Tibial artery (tissue), 4 donors: ENCODE measurements around the gene MGST2.

Experiments
- DNase-seq, 2 donors: peaks; one replicate each; pipeline ENCODE4 v3.0.0-alpha.2; 2019
- H3K27ac ChIP-seq, 2 donors: fragments of 200-600 bp; sonication (generic) in 1 of 2; 1 replicate in 1 of 2; 2 replicates in 1 of 2; pipeline ENCODE4 v1.5.1; 2018 to 2019; ENCODE audit warnings: mild to moderate bottlenecking in 1 of 2
- H3K27me3 ChIP-seq, 2 donors: fragments of 200-600 bp; sonication (generic) in 1 of 2; one replicate each; pipeline versions ENCODE4 v1.5.1 to v1.6.0; 2016 to 2019
- H3K36me3 ChIP-seq, 3 donors: fragments of 200-600 bp; sonication (generic) in 2 of 3; one replicate each; pipeline ENCODE4 v1.5.1; 2016 to 2019; ENCODE audit warnings: mild to moderate bottlenecking in 2 of 3
- H3K4me1 ChIP-seq, 4 donors: fragments of 200-600 bp; sonication (generic) in 2 of 4; 1 replicate in 3 of 4; 2 replicates in 1 of 4; pipeline ENCODE4 v1.5.1; 2016 to 2019
- H3K4me3 ChIP-seq, 2 donors: fragments of 200-600 bp; sonication (generic) in 1 of 2; 1 replicate in 1 of 2; 2 replicates in 1 of 2; pipeline ENCODE4 v1.5.1; 2018 to 2019; ENCODE audit warnings: mild to moderate bottlenecking in 2 of 2
- H3K9me3 ChIP-seq, 3 donors: fragments of 200-600 bp; sonication (generic) in 1 of 3; one replicate each; pipeline ENCODE4 v1.5.1; 2016 to 2019
- CTCF ChIP-seq, 2 experiments: fragments of 200-600 bp in 1 of 2; fragments of 450-650 bp in 1 of 2; IDR thresholded peaks; one replicate each; pipeline ENCODE4 v1.5.1; 2017 to 2019; ENCODE audit warnings: antibody characterized with exemption in 2 of 2, mild to moderate bottlenecking in 1 of 2, moderate library complexity in 1 of 2
- intact Hi-C: fragments of 100-400 bp; cut with DNase I; formaldehyde crosslinking; loops from one replicate; pipeline ENCODE4 v1.15.0; 2023; ENCODE audit warnings: low total_unique reads

Gene MGST2

GRCh38 chr4:139663561-139664138 lies 2.0 kb upstream of the MGST2 start:
- H3K9me3 ChIP-seq: no peaks in the 10 kb centered on the region
- H3K4me1 ChIP-seq: peaks cover 0 to 23% (median 12%) of the 10 kb centered on the region in 4 donors
- no peaks in the 10 kb centered on the region for H3K27me3 ChIP-seq
- no peak for DNase-seq
- H3K4me3 ChIP-seq: no peak overlapping the region
- no peak overlapping the region for H3K27ac ChIP-seq
- intact Hi-C loops: no loop called here
- no peak for TF ChIP-seq CTCF (IDR thresholded peaks at IDR 0.05)
- H3K36me3 ChIP-seq: no peaks in the 10 kb centered on the region

- no peaks in the 10 kb centered on the region for H3K36me3 ChIP-seq
- H3K4me3 ChIP-seq: no peak overlapping the region
- no peak for DNase-seq
- peaks cover 0 to 23% (median 12%) of the 10 kb centered on the region in 4 donors for H3K4me1 ChIP-seq
- intact Hi-C loops: no loop called here
- no peak overlapping the region for H3K27ac ChIP-seq
- no peaks in the 10 kb centered on the region for H3K27me3 ChIP-seq
- no peaks in the 10 kb centered on the region for H3K9me3 ChIP-seq
- TF ChIP-seq CTCF (IDR thresholded peaks at IDR 0.05): no peak
Observed at GRCh38 chr4:139664442-139664841, 1.2 kb upstream of the MGST2 start.

- intact Hi-C loops: no loop called here
- H3K36me3 ChIP-seq: no peaks in the 10 kb centered on the region
- DNase-seq: no peak
- peak overlapping the region; percentile 51 to 64 for H3K4me3 ChIP-seq
- TF ChIP-seq CTCF (IDR thresholded peaks at IDR 0.05): no peak
- peak overlapping the region; percentile 80 to 83 for H3K27ac ChIP-seq
- H3K4me1 ChIP-seq: peaks cover 0 to 23% (median 12%) of the 10 kb centered on the region in 4 donors
- no peaks in the 10 kb centered on the region for H3K9me3 ChIP-seq
- H3K27me3 ChIP-seq: no peaks in the 10 kb centered on the region
Observed at GRCh38 chr4:139665079-139665689, 435 bp upstream of the MGST2 start.

GRCh38 chr4:139666735-139667281 lies 1.2 kb downstream of the MGST2 start:
- peak overlapping the region; percentile 51 to 64 for H3K4me3 ChIP-seq
- peaks cover 0 to 23% (median 12%) of the 10 kb centered on the region in 4 donors for H3K4me1 ChIP-seq
- peak overlapping the region; percentile 80 to 83 for H3K27ac ChIP-seq
- H3K36me3 ChIP-seq: peaks cover 0 to 5% (median 5%) of the 10 kb centered on the region in 3 donors
- DNase-seq: peak in 1 of 2 donors; percentile 33
- TF ChIP-seq CTCF (IDR thresholded peaks at IDR 0.05): no peak
- no peaks in the 10 kb centered on the region for H3K27me3 ChIP-seq
- intact Hi-C loops: no loop called here
- no peaks in the 10 kb centered on the region for H3K9me3 ChIP-seq

GRCh38 chr4:139668036-139668435 lies 2.4 kb downstream of the MGST2 start:
- Histone ChIP-seq H3K36me3 (peaks cover 0 to 8% (median 8%) of the 10 kb centered on the region in 3 donors), H3K27me3 (no peaks in the 10 kb centered on the region), H3K27ac (no peak overlapping the region), H3K4me1 (peaks cover 0 to 23% (median 12%) of the 10 kb centered on the region in 4 donors), H3K9me3 (no peaks in the 10 kb centered on the region), H3K4me3 (no peak overlapping the region)
- DNase-seq: no peak
- intact Hi-C loops: no loop called here
- no peak for TF ChIP-seq CTCF (IDR thresholded peaks at IDR 0.05)
